Calu3 (cell line): ENCODE measurements around the gene DYNC1I1. TPM values are rescaled to one million over a fixed set of nuclear protein-coding genes. Genes with fewer than 3 reads are reported as not detected.

Source experiments
- BruUV-seq: library from RNA; stranded (reverse); fragments of 400-500 nt; replicated peaks from 2 replicates; lab custom pipeline; 2021; lab: Mats Ljungman, UMichigan
- CTCF ChIA-PET: fragments of 300-600 bp; sonication (Branson Sonifier 250); formaldehyde crosslinking; loops from one replicate; lab custom pipeline; 2022; ENCODE audit warnings: antibody characterized with exemption; lab: Charles Lee
- DNase-seq: peaks from one replicate; pipeline ENCODE4 v3.0.0; 2022
- H3K27ac Mint-ChIP-seq: one replicate; pipeline ENCODE4 v1.8.0; 2022; ENCODE audit warnings: mixed read lengths; ENCODE audit not compliant: unreplicated experiment
- H3K27me3 Mint-ChIP-seq: one replicate; pipeline ENCODE4 v1.8.0; 2022; ENCODE audit warnings: mixed read lengths; ENCODE audit not compliant: unreplicated experiment
- H3K36me3 Mint-ChIP-seq: one replicate; pipeline ENCODE4 v1.8.0; 2022; ENCODE audit warnings: mild to moderate bottlenecking, moderate library complexity, mixed read lengths; ENCODE audit not compliant: insufficient read depth, unreplicated experiment
- H3K4me1 Mint-ChIP-seq: one replicate; pipeline ENCODE4 v1.8.0; 2022; ENCODE audit warnings: mild to moderate bottlenecking, low read depth, mixed read lengths; ENCODE audit not compliant: unreplicated experiment
- H3K4me3 Mint-ChIP-seq: one replicate; pipeline ENCODE4 v1.8.0; 2022; ENCODE audit warnings: mild to moderate bottlenecking, low read depth, moderate library complexity, mixed read lengths; ENCODE audit not compliant: unreplicated experiment
- H3K9me3 Mint-ChIP-seq: one replicate; pipeline ENCODE4 v1.8.0; 2022; ENCODE audit warnings: low read depth, mixed read lengths; ENCODE audit not compliant: unreplicated experiment
- intact Hi-C: fragments of 100-400 bp; cut with micrococcal nuclease; formaldehyde crosslinking; loops from one replicate; pipeline ENCODE4 v1.10.0; 2022; ENCODE audit not compliant: unreplicated experiment
- total RNA-seq: library from RNA; stranded (reverse); gene quantifications from 2 replicates; pipeline ENCODE4 v1.2.3, GENCODE V29; 2022
- TF ChIP-seq, protein P1 (sequence below): fragments of 200-600 bp; IDR thresholded peaks from one replicate; pipeline ENCODE4 v1.8.0; 2022; ENCODE audit warnings: antibody characterized with exemption; ENCODE audit not compliant: unreplicated experiment

The DYNC1I1 gene
- total RNA-seq, 1 experiment from 2014 or later: 0.73 TPM

DNA sequence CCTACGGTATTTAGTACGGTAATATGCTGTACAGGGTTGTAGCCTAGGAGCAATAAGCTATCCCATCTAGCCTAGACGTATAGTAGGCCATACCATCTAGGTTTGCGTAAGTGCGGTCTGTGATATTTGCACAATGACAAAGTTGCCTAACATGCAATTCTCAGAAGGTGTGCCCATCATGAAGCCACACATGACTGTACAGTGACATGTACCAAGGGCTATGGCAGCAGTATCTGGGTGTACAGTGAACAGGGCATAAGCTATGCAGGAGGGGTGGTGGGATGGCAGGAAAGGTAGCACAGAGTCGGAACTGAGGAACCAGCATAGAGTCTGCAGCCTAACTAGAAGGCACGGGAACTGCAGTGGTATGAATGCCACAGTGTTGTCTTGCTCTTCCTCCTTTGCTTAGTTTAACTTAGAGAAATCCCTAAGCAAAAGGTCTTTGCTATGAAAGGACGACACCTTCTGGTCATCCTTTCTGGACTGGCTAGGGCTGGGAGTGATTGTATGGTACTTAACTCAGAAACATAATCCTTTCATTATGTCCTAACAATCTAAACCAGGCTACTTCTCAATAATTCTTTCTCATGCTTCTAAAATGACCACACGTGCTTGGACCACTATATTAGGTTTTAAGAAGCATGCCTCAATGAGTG, 93.5 kb downstream of the DYNC1I1 start:
- H3K27me3 Mint-ChIP-seq: no peaks in the 10 kb centered on the region
- H3K4me3 Mint-ChIP-seq: no peak overlapping the region
- intact Hi-C loops: no loop called here
- no peak overlapping the region for H3K27ac Mint-ChIP-seq
- CTCF ChIA-PET: interaction anchor here (0.6 to 1.1 kb wide), 2 partner anchors 50 to 142 kb away, joined by 3 read pairs; no protein-coding TSS in a partner anchor
- H3K9me3 Mint-ChIP-seq: no peaks in the 10 kb centered on the region
- TF ChIP-seq, protein P1, sequence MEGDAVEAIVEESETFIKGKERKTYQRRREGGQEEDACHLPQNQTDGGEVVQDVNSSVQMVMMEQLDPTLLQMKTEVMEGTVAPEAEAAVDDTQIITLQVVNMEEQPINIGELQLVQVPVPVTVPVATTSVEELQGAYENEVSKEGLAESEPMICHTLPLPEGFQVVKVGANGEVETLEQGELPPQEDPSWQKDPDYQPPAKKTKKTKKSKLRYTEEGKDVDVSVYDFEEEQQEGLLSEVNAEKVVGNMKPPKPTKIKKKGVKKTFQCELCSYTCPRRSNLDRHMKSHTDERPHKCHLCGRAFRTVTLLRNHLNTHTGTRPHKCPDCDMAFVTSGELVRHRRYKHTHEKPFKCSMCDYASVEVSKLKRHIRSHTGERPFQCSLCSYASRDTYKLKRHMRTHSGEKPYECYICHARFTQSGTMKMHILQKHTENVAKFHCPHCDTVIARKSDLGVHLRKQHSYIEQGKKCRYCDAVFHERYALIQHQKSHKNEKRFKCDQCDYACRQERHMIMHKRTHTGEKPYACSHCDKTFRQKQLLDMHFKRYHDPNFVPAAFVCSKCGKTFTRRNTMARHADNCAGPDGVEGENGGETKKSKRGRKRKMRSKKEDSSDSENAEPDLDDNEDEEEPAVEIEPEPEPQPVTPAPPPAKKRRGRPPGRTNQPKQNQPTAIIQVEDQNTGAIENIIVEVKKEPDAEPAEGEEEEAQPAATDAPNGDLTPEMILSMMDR: no peak
- no peaks in the 10 kb centered on the region for H3K4me1 Mint-ChIP-seq
- H3K36me3 Mint-ChIP-seq: no peaks in the 10 kb centered on the region
- no TSS peak for BruUV-seq
- no peak for DNase-seq

DNA sequence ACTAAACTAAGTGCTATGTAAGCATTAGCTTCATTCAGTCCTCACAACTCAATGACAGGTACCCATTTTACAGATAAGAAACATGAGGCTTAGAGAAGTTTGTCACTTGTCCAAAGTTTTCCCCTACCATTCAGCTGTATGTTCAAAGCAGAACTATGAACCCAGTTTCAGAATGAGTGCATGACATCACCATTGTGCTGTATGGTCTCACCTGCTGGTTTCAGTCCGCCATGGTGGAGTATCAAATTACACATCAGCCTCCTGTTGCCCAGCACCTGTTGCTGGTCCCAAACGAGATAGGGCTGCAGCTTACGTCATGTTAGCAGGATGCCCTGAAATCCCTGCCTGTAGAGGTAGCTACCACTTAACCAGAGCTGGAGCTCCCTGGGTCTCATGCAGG, 95.0 kb downstream of the DYNC1I1 start:
- Mint-ChIP-seq H3K27me3 (no peaks in the 10 kb centered on the region), H3K4me3 (no peak overlapping the region), H3K9me3 (no peaks in the 10 kb centered on the region), H3K27ac (no peak overlapping the region), H3K4me1 (no peaks in the 10 kb centered on the region), H3K36me3 (no peaks in the 10 kb centered on the region)
- CTCF ChIA-PET: interaction anchor here (0.9 kb wide), 1 partner anchor 144 kb away, joined by 3 read pairs; no protein-coding TSS in a partner anchor
- no peak for DNase-seq
- intact Hi-C loops: no loop called here
- TF ChIP-seq, protein P1: no peak
- BruUV-seq: no TSS peak

DNA sequence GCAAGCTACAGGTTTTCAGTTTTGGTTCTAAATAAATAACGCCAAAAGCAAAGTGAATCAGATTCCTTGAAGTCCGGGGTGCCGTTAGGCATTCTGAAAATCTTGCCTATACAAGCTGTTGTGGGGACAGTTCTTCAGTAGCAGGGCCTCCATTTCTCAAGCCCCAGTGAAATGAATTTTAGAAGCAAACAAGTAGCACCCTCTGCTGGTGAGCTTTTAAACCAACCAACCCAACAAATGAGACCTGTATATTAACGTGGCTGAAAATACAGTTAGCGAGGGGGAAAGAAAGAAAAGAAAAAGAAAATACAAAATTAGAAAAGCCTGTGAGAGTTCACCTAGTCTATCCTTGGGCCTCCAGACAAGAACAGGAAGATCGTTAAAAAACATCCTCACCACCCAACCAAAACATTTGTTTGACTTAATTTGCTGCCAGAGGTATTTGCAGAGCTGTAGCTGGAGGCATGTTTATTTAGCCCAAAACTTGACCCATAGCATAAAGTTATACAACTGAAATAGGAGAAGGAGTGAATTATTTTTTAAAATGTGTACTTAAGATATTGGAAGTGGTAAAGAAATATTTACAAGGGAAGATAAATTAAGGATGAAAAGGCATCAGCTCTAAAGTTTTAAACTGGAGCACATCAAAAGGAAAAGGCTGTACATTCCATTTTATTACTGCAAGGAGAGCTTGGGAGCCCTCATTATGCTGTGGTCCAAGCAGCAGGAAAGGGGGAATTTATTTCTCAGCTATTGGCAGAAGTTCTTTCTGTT, 98.9 kb downstream of the DYNC1I1 start:
- Mint-ChIP-seq H3K27ac (no peak overlapping the region), H3K4me1 (no peaks in the 10 kb centered on the region), H3K4me3 (no peak overlapping the region), H3K36me3 (no peaks in the 10 kb centered on the region), H3K27me3 (peaks cover 9% of the 10 kb centered on the region), H3K9me3 (no peaks in the 10 kb centered on the region)
- CTCF ChIA-PET: interaction anchor here (0.6 to 2.4 kb wide), 5 partner anchors 15 to 181 kb away, joined by 3 to 16 read pairs (median 5); no protein-coding TSS in a partner anchor
- BruUV-seq: no TSS peak
- DNase-seq: peak; percentile 24
- TF ChIP-seq, protein P1: peak; percentile 33
- intact Hi-C loops: loop anchor here (1.0 to 10.0 kb wide), 2 partner anchors 148 to 346 kb away; no protein-coding TSS in a partner anchor

DNA sequence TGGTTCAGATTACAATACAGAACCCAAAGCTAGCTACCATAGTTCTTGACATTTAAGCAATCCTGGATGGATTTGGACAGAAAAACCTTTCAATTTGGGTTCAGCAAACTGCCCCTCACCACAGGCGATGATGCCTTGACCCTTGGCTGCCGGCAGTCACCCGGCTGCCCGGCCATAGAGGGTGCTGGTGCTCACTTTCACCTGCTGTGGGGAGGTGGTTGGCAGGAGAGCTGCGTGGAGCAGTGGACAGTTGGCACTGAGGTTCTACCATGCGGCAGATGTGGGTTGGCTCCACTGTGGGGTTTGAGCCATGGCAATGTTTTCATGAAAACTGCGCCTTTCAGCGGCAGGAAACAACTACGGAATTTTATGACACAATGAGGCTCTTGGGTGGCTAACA, 99.5 kb downstream of the DYNC1I1 start:
- Mint-ChIP-seq H3K27me3 (peaks cover 16% of the 10 kb centered on the region), H3K4me1 (no peaks in the 10 kb centered on the region), H3K36me3 (no peaks in the 10 kb centered on the region), H3K27ac (no peak overlapping the region), H3K9me3 (no peaks in the 10 kb centered on the region), H3K4me3 (no peak overlapping the region)
- TF ChIP-seq, protein P1: no peak
- no peak for DNase-seq
- CTCF ChIA-PET: interaction anchor here (1.3 to 2.4 kb wide), 2 partner anchors 147 to 149 kb away, joined by 6 to 16 read pairs; no protein-coding TSS in a partner anchor
- intact Hi-C loops: loop anchor here (1.0 to 10.0 kb wide), 2 partner anchors 149 to 347 kb away; no protein-coding TSS in a partner anchor
- no TSS peak for BruUV-seq
